Mesenchymal stem cell (in vitro differentiated cells and primary cell): ENCODE results near the gene SGTA.
A peak's percentile ranks its signal among the peaks of the same experiment; 100 is the strongest.

Experiments used
- DNase-seq: peaks from one replicate; pipeline ENCODE4 v3.0.0-alpha.2; 2013
- H2AFZ ChIP-seq: one replicate; pipeline ENCODE4 v1.6.1; 2013; ENCODE audit warnings: low read depth, mild to moderate bottlenecking, control low read depth, inconsistent platforms, low read length, moderate library complexity
- H2AK5ac ChIP-seq: 2 replicates; pipeline ENCODE4 v1.6.1; 2013; ENCODE audit warnings: low read length, moderate library complexity, mild to moderate bottlenecking, inconsistent platforms; ENCODE audit not compliant: severe bottlenecking
- H2BK120ac ChIP-seq: one replicate; pipeline ENCODE4 v1.6.1; 2013; ENCODE audit warnings: low read depth, mild to moderate bottlenecking, inconsistent platforms, low read length, moderate library complexity
- H2BK12ac ChIP-seq, 2 experiments: one replicate each; pipeline ENCODE4 v1.6.1; 2013; ENCODE audit warnings: inconsistent platforms in 2 of 2, low read length in 2 of 2, mild to moderate bottlenecking in 2 of 2, moderate library complexity in 2 of 2, control low read depth in 1 of 2
- H2BK15ac ChIP-seq: one replicate; pipeline ENCODE4 v1.6.1; 2013; ENCODE audit warnings: mild to moderate bottlenecking, low read depth, inconsistent platforms; ENCODE audit not compliant: poor library complexity, severe bottlenecking
- H2BK5ac ChIP-seq: 2 replicates; pipeline ENCODE4 v1.6.1; 2013; ENCODE audit warnings: low read depth, mild to moderate bottlenecking, low read length, control low read depth, inconsistent platforms; ENCODE audit not compliant: poor library complexity, severe bottlenecking
- H3K14ac ChIP-seq, 2 experiments: one replicate each; pipeline ENCODE4 v1.6.1; 2013; ENCODE audit warnings: inconsistent platforms in 2 of 2, low read length in 2 of 2, control low read depth in 1 of 2, mild to moderate bottlenecking in 1 of 2, moderate library complexity in 1 of 2
- H3K18ac ChIP-seq, 2 experiments: one replicate each; pipeline ENCODE4 v1.6.1; 2013; ENCODE audit warnings: inconsistent platforms in 2 of 2, low read length in 2 of 2, control low read depth in 1 of 2, low read depth in 1 of 2, mild to moderate bottlenecking in 1 of 2
- H3K23ac ChIP-seq, 2 experiments: one replicate each; pipeline ENCODE4 v1.6.1; 2013; ENCODE audit warnings: inconsistent platforms in 2 of 2, low read length in 2 of 2, mild to moderate bottlenecking in 2 of 2, moderate library complexity in 2 of 2, control low read depth in 1 of 2
- H3K27ac ChIP-seq: 2 replicates; pipeline ENCODE4 v1.5.1; 2013; ENCODE audit warnings: mild to moderate bottlenecking, moderate library complexity, low read length, control low read depth, inconsistent platforms; ENCODE audit not compliant: poor library complexity, severe bottlenecking
- H3K27me3 ChIP-seq, 2 experiments: 2 replicates each; pipeline versions ENCODE4 v1.6.1 to v1.7.0; 2013; ENCODE audit warnings: low read length in 2 of 2, mild to moderate bottlenecking in 2 of 2, moderate library complexity in 2 of 2, control low read depth in 1 of 2, inconsistent platforms in 1 of 2; ENCODE audit not compliant: control insufficient read depth in 1 of 2, insufficient read depth in 1 of 2
- H3K36me3 ChIP-seq, 2 experiments: 2 replicates each; pipeline versions ENCODE4 v1.6.1 to v1.7.0; 2013; ENCODE audit warnings: low read length in 2 of 2, control low read depth in 1 of 2, inconsistent platforms in 1 of 2, low read depth in 1 of 2, mild to moderate bottlenecking in 1 of 2; ENCODE audit not compliant: insufficient read depth in 2 of 2, control insufficient read depth in 1 of 2
- H3K4ac ChIP-seq, 2 experiments: one replicate each; pipeline ENCODE4 v1.6.1; 2013; ENCODE audit warnings: inconsistent platforms in 2 of 2, low read length in 2 of 2, mild to moderate bottlenecking in 2 of 2, moderate library complexity in 2 of 2, control low read depth in 1 of 2, low read depth in 1 of 2
- H3K4me1 ChIP-seq: 2 replicates; pipeline ENCODE4 v1.6.1; 2013; ENCODE audit warnings: low read depth, low read length, control low read depth; ENCODE audit not compliant: control insufficient read depth, insufficient read depth
- H3K4me2 ChIP-seq: 2 replicates; pipeline ENCODE4 v1.6.1; 2013; ENCODE audit warnings: low read length, mild to moderate bottlenecking, inconsistent platforms; ENCODE audit not compliant: poor library complexity, severe bottlenecking
- H3K4me3 ChIP-seq, 2 experiments: 2 replicates each; pipeline versions ENCODE4 v1.5.1 to v1.7.0; 2013; ENCODE audit warnings: low read length in 2 of 2, mild to moderate bottlenecking in 2 of 2, control low read depth in 1 of 2, low read depth in 1 of 2; ENCODE audit not compliant: insufficient read depth in 1 of 2
- H3K79me1 ChIP-seq: replicated peaks from 2 replicates; pipeline ENCODE4 v1.6.1; 2013; ENCODE audit warnings: mild to moderate bottlenecking, control low read depth, low read length, inconsistent platforms; ENCODE audit not compliant: poor library complexity, severe bottlenecking
- H3K9ac ChIP-seq: 2 replicates; pipeline ENCODE4 v1.7.0; 2013; ENCODE audit warnings: mild to moderate bottlenecking, low read length, moderate library complexity
- H3K9me3 ChIP-seq: 2 replicates; pipeline ENCODE4 v1.7.0; 2013; ENCODE audit warnings: mild to moderate bottlenecking, low read length; ENCODE audit not compliant: control insufficient read depth
- H4K8ac ChIP-seq: one replicate; pipeline ENCODE4 v1.6.1; 2013; ENCODE audit warnings: inconsistent platforms, mild to moderate bottlenecking, low read length, moderate library complexity
- H4K91ac ChIP-seq: one replicate; pipeline ENCODE4 v1.6.1; 2013; ENCODE audit warnings: mild to moderate bottlenecking, low read length, inconsistent platforms
- WGBS: methylation state at CpG from one replicate; pipeline ENCODE4 v1.1.7; 2013; ENCODE audit warnings: mixed read lengths; 5-methylcytosine and 5-hydroxymethylcytosine counted together

The SGTA gene

DNA sequence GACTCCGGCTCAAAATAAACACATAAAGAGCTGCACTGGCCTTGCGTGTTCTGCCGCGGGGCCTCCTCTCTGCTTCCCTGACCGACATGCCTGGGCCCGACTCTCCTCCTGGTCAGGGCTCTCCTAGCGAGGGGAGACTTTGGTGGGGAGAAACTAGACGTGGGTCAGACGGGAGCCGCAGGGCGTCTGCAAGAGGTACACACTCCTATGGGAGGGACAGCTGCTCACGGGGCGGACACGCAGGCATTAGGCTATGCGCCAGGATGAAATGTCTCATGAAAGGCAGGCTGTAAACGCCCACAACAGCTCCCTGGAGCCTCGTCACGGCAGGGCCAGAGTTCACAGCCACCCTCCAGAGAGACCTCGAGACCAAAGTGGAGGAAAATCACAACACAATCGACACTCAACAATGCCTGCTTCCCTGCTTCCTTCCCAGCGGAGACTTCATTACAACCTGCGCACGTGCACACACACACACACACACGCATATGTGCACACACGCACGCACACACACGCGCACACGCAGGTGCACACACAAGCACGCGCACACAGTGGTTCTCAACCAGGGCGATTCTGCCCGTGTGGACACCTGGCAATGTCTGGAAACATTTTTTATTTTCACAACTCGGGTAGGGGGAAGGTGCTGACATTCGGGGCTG is 49.0 kb downstream of the SGTA start:
- no peak overlapping the region for H2BK120ac ChIP-seq
- no peak overlapping the region for H4K91ac ChIP-seq
- peaks cover 22% of the 10 kb centered on the region for H3K79me1 ChIP-seq
- no peak overlapping the region for H3K23ac ChIP-seq
- H3K9ac ChIP-seq = no peak overlapping the region
- no peak overlapping the region for H3K14ac ChIP-seq
- no peak overlapping the region for H3K4me2 ChIP-seq
- no peak overlapping the region for H2BK5ac ChIP-seq
- H3K18ac ChIP-seq = no peak overlapping the region
- H2AFZ ChIP-seq = no peak overlapping the region
- H3K4me3 ChIP-seq = no peak overlapping the region
- no peaks in the 10 kb centered on the region for H3K27me3 ChIP-seq
- no peak overlapping the region for H3K27ac ChIP-seq
- H3K4me1 ChIP-seq = peaks cover 4% of the 10 kb centered on the region
- H2BK12ac ChIP-seq = no peak overlapping the region
- no peak overlapping the region for H3K4ac ChIP-seq
- no peak overlapping the region for H4K8ac ChIP-seq
- no peak overlapping the region for H2BK15ac ChIP-seq
- no peak overlapping the region for H2AK5ac ChIP-seq
- WGBS = 94% methylated on average over 35 of the region's 35 CpGs
- DNase-seq = no peak
- H3K9me3 ChIP-seq = peaks cover 4% of the 10 kb centered on the region
- peaks cover 26 to 60% of the 10 kb centered on the region in 2 experiments for H3K36me3 ChIP-seq

- Histone ChIP-seq H3K18ac (no peak overlapping the region), H3K27ac (no peak overlapping the region), H3K4ac (no peak overlapping the region), H3K79me1 (peaks cover 19% of the 10 kb centered on the region), H4K91ac (no peak overlapping the region), H2AK5ac (no peak overlapping the region), H2BK15ac (no peak overlapping the region), H4K8ac (no peak overlapping the region), H3K4me3 (no peak overlapping the region), H2AFZ (no peak overlapping the region), H2BK12ac (no peak overlapping the region), H3K23ac (no peak overlapping the region), H2BK120ac (no peak overlapping the region), H3K4me2 (no peak overlapping the region), H3K27me3 (peaks cover 1 to 7% of the 10 kb centered on the region in 2 experiments), H3K9ac (no peak overlapping the region), H3K4me1 (no peaks in the 10 kb centered on the region), H2BK5ac (no peak overlapping the region), H3K9me3 (peaks cover 4% of the 10 kb centered on the region), H3K36me3 (peaks cover 26 to 60% of the 10 kb centered on the region in 2 experiments), H3K14ac (no peak overlapping the region)
- WGBS = 96% methylated on average over 38 of the region's 38 CpGs
- no peak for DNase-seq
Observed at GRCh38 chr19:2732883-2733282, 50.2 kb downstream of the SGTA start.

GRCh38 chr19:2732157-2732725 is 50.8 kb downstream of the SGTA start:
- no peak overlapping the region for H3K4me3 ChIP-seq
- H3K4me1 ChIP-seq = no peaks in the 10 kb centered on the region
- no peak overlapping the region for H2BK15ac ChIP-seq
- peaks cover 8 to 10% of the 10 kb centered on the region in 2 experiments for H3K27me3 ChIP-seq
- no peak overlapping the region for H4K91ac ChIP-seq
- no peak overlapping the region for H3K18ac ChIP-seq
- H3K23ac ChIP-seq = no peak overlapping the region
- no peak overlapping the region for H3K4ac ChIP-seq
- H2BK12ac ChIP-seq = no peak overlapping the region
- H3K79me1 ChIP-seq = peaks cover 19% of the 10 kb centered on the region
- no peak overlapping the region for H2BK120ac ChIP-seq
- no peak overlapping the region for H3K4me2 ChIP-seq
- H2AFZ ChIP-seq = no peak overlapping the region
- DNase-seq = no peak
- no peak overlapping the region for H2BK5ac ChIP-seq
- H3K27ac ChIP-seq = no peak overlapping the region
- no peak overlapping the region for H4K8ac ChIP-seq
- no peak overlapping the region for H3K14ac ChIP-seq
- peaks cover 4% of the 10 kb centered on the region for H3K9me3 ChIP-seq
- no peak overlapping the region for H2AK5ac ChIP-seq
- WGBS = 93% methylated on average over 33 of the region's 33 CpGs
- peaks cover 26 to 59% of the 10 kb centered on the region in 2 experiments for H3K36me3 ChIP-seq
- H3K9ac ChIP-seq = no peak overlapping the region

- Histone ChIP-seq H3K14ac (no peak overlapping the region), H3K4me3 (no peak overlapping the region), H2AFZ (no peak overlapping the region), H3K4ac (no peak overlapping the region), H3K23ac (no peak overlapping the region), H3K27me3 (peaks cover 16 to 17% of the 10 kb centered on the region in 2 experiments), H3K36me3 (peaks cover 19 to 51% of the 10 kb centered on the region in 2 experiments), H4K8ac (no peak overlapping the region), H3K27ac (no peak overlapping the region), H2BK5ac (no peak overlapping the region), H2BK120ac (no peak overlapping the region), H3K9ac (no peak overlapping the region), H2BK15ac (peak overlapping the region; percentile 27), H4K91ac (no peak overlapping the region), H3K18ac (no peak overlapping the region), H2BK12ac (no peak overlapping the region), H3K9me3 (peaks cover 3% of the 10 kb centered on the region), H3K4me1 (no peaks in the 10 kb centered on the region), H3K79me1 (peaks cover 12% of the 10 kb centered on the region), H3K4me2 (no peak overlapping the region), H2AK5ac (no peak overlapping the region)
- 94% methylated on average over 41 of the region's 41 CpGs for WGBS
- no peak for DNase-seq
Observed at GRCh38 chr19:2731181-2731995, 51.7 kb downstream of the SGTA start.
